GM12891 (cell line): ENCODE data around the gene MSTN.

Source experiments
- POLR2A ChIP-seq: IDR thresholded peaks from 2 replicates; pipeline ENCODE4 v1.6.1; 2011; ENCODE audit warnings: low read depth, low read length, control low read depth
- TAF1 ChIP-seq: IDR thresholded peaks from 2 replicates; pipeline ENCODE4 v1.6.1; 2011; ENCODE audit warnings: low read depth, low read length, control low read depth

GRCh38 chr2:190097115-190097514 is 34.6 kb upstream of the MSTN start:
- TF ChIP-seq POLR2A (no peak), TAF1 (no peak)
